Lower leg skin (tissue), 4 donors: ENCODE measurements around the gene CEP295NL. TPM values are rescaled to one million over a fixed set of nuclear protein-coding genes. Genes with fewer than 3 reads are reported as not detected.

Experiments
- DNase-seq, 2 donors: peaks; one replicate each; pipeline ENCODE4 v3.0.0-alpha.2; 2019; ENCODE audit warnings: low spot score in 2 of 2
- H3K4me3 ChIP-seq: fragments of 200-600 bp; sonication (generic); 2 replicates; pipeline ENCODE4 v1.5.1; 2017; ENCODE audit warnings: mild to moderate bottlenecking, low read depth; ENCODE audit not compliant: poor library complexity, severe bottlenecking
- POLR2A ChIP-seq, 2 donors: fragments of 450-650 bp; IDR thresholded peaks; one replicate each; pipeline ENCODE4 v1.6.1; 2016 to 2017; ENCODE audit warnings: antibody characterized with exemption in 2 of 2, mild to moderate bottlenecking in 1 of 2, moderate library complexity in 1 of 2
- WGBS, 2 donors: methylation state at CpG; one replicate each; pipeline ENCODE4 v1.1.5; 2018; 5-methylcytosine and 5-hydroxymethylcytosine counted together
- intact Hi-C: fragments of 100-400 bp; cut with DNase I; formaldehyde crosslinking; loops from one replicate; pipeline ENCODE4 v1.15.0; 2023; ENCODE audit warnings: low total_unique reads
- total RNA-seq, 4 donors: library from RNA; depleted of rRNA; stranded (reverse); fragments of >200 nt; gene quantifications; one replicate each; pipeline ENCODE4 v1.1.0, GENCODE V29; 2016
- TF ChIP-seq, protein P1 (sequence below), 3 donors: fragments of 450-650 bp; IDR thresholded peaks; one replicate each; pipeline ENCODE4 v1.5.1; 2016; ENCODE audit warnings: antibody characterized with exemption in 3 of 3, mild to moderate bottlenecking in 3 of 3, moderate library complexity in 2 of 3

The CEP295NL gene
- total RNA-seq, 4 donors from 2014 or later, result 2.0 to 2.9 (median 2.6) TPM

DNA sequence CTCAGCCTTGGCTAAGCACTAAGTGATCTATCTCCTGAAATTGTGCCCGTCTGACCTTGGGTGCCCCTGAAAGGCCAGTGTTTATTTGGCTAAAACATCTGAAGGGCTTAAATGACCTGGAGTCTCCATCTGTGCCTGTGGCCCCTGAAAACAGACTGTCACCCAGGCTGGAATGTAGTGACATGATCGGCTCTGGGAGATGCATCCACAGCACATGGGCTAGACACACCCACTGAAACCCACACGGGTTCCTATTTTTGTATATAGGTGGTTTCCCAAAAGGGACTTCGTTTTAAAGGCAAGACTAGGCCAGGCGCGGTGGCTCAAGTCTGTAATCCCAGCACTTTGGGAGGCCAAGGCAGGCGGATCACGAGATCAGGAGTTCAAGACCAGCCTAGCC, 13.5 kb downstream of the CEP295NL start:
- intact Hi-C loops, result no loop called here
- DNase-seq, result no peak
- no peak overlapping the region for H3K4me3 ChIP-seq
- no peak for TF ChIP-seq POLR2A (IDR thresholded peaks at IDR 0.05)
- TF ChIP-seq, protein P1, sequence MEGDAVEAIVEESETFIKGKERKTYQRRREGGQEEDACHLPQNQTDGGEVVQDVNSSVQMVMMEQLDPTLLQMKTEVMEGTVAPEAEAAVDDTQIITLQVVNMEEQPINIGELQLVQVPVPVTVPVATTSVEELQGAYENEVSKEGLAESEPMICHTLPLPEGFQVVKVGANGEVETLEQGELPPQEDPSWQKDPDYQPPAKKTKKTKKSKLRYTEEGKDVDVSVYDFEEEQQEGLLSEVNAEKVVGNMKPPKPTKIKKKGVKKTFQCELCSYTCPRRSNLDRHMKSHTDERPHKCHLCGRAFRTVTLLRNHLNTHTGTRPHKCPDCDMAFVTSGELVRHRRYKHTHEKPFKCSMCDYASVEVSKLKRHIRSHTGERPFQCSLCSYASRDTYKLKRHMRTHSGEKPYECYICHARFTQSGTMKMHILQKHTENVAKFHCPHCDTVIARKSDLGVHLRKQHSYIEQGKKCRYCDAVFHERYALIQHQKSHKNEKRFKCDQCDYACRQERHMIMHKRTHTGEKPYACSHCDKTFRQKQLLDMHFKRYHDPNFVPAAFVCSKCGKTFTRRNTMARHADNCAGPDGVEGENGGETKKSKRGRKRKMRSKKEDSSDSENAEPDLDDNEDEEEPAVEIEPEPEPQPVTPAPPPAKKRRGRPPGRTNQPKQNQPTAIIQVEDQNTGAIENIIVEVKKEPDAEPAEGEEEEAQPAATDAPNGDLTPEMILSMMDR (IDR thresholded peaks at IDR 0.05), result no peak
- WGBS, 2 donors, result 62 to 63% methylated on average over 8 of the region's 8 CpGs

DNA sequence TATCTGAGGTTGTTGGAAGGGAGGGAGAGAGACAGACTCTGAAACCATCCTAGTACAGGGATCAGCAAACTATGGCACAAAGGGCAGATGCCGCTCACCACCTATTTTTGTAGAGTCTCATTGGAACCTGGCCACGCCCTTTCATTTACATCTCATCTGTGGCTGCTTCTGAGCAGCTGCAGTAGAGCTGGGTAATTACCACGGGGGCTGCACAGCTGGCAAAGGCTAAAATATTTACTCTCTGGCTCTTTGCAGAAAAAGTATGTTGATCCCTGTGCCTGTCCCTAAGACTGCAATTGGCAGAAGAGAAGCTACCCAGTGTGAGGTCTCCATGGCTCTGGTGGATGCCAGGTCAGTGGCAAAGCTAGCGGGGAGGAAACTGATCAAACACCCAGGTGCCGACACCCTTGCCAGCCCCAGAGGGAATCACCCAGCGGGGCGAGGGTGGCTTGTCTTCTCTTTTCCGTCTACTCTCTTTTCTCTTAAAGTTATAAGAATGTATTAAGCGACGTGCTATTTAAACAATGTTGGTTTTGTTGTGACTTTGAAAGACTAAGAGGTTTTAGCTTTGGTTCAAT, 14.0 kb downstream of the CEP295NL start:
- intact Hi-C loops, result no loop called here
- no peak for DNase-seq
- H3K4me3 ChIP-seq, result no peak overlapping the region
- TF ChIP-seq POLR2A (IDR thresholded peaks at IDR 0.05), result no peak
- TF ChIP-seq, protein P1 (IDR thresholded peaks at IDR 0.05), result no peak
- 68 to 69% methylated on average over 10 of the region's 10 CpGs for WGBS, 2 donors

DNA sequence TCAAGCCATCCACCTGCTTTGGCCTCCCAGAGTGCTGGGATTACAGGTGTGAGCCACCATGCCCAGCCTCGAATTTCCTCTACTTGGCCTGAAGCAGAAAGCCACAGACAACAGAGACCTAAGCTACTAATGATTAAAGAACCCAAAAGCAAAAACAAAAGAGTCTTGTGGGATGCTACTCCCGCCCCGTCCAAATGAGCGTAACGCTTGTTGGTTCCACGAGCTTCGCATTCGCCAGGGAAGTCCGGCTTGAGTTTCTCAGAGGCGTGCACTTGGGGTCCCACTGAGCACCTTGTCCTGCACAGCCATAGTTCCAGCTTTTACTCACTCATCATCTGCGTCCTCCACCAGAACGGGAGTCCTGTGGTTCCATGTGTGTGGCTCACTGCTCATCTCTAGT, 16.0 kb downstream of the CEP295NL start:
- intact Hi-C loops, result no loop called here
- no peak for TF ChIP-seq POLR2A (IDR thresholded peaks at IDR 0.05)
- TF ChIP-seq, protein P1 (IDR thresholded peaks at IDR 0.05), result no peak
- WGBS, 2 donors, result 93 to 97% methylated on average over 12 of the region's 12 CpGs
- no peak overlapping the region for H3K4me3 ChIP-seq
- DNase-seq, result no peak

DNA sequence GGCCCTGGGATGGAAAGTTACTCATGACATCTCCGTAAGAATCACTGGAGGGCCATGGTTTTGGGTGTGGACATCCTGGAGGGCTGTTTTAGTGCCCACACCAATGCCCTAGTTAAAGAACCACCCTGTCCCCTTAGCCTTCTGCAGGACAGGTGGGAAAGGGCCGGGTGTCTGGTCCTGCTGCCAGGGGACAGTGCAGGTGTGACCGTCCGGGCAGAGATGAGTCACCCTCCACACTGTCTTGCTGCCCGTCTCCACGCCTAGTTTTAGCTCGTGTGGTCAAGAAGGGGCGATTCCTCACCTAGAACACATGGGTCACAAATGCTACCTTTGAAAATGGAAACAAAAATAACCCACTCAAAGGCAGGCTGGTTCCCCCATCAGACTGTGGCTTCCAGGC, 17.0 kb downstream of the CEP295NL start:
- intact Hi-C loops, result no loop called here
- H3K4me3 ChIP-seq, result no peak overlapping the region
- no peak for DNase-seq
- WGBS, 2 donors, result 79 to 87% methylated on average over 8 of the region's 8 CpGs
- no peak for TF ChIP-seq POLR2A (IDR thresholded peaks at IDR 0.05)

DNA sequence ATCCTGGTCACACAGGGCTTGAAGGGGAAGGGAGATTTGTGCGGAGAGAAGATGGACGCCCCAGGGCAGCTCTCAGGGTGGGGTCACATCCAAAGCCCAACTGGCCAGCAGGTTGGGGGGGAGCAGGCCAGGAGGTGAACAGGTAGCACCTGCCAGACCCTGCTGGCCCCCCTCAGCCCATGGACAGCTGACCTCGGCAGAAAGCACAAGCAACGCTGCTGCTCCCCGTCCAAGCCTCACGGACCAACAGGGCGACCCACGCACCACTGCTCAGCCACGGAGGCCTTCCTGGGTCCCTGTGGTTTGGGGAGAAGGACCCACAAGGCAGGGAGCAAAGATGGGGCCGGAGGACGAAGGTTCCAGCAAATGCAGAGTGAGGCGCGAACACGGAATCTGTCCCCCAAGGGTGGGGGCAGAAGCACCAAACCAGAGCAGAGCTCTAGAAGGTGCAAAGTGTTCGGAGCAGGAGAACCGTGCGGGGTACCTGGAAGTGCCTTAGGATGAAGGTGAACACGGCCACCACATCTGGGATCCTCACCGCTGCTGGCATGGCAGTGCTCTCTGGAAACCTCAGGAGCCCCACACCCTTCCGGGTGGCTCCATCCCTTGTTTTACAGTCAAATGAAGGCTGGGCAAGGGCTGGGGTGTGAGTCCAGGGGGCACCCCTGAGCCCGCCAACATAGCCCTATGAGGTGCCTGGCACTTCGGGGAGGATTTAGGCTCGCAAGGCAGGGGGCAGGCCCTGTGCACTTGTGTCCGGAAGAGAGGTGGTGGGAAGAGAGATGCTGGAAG, 17.9 kb downstream of the CEP295NL start:
- 90 to 92% methylated on average over 24 of the region's 24 CpGs for WGBS, 2 donors
- no peak overlapping the region for H3K4me3 ChIP-seq
- DNase-seq, result no peak
- intact Hi-C loops, result no loop called here
- TF ChIP-seq POLR2A (IDR thresholded peaks at IDR 0.05), result no peak
- TF ChIP-seq, protein P1 (IDR thresholded peaks at IDR 0.05), result no peak

DNA sequence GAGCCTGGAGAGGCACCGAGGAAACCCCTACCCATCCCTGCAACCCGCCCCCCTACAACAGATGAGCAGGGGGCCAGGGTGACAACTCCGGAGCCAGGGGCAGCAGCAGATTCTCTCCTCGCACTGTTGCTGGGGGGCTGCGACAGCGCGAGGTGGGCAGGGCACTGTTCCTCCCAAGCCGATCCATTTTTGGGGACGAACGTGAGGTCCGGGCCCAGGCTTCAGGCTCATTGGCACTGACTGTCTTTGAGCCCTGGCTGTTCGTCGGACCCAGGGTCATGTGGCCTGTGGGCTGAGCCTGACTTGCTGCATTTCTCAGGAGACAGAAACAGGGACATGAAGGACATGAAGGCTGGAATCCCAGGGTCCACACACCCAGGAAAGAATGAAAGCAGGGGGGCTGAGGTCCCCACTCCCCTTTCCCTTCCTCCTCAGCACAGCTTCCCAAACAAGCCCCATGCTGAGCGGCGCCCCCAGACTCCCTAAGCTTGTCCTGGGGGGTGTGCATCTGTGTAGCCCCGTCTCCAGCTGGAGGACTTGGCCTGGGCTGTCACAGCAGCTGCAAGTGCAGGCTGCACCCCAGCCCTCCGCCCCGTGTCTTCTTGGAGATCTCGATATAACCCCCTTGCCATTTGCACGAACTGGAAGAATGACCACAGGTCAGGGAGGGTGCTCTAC, 18.7 kb downstream of the CEP295NL start:
- TF ChIP-seq, protein P1 (IDR thresholded peaks at IDR 0.05), result no peak
- no peak for TF ChIP-seq POLR2A (IDR thresholded peaks at IDR 0.05)
- 34 to 52% methylated on average over 15 to 20 of the region's 20 CpGs for WGBS, 2 donors
- no peak for DNase-seq
- intact Hi-C loops, result no loop called here
- H3K4me3 ChIP-seq, result no peak overlapping the region
